ENCODE measurements around the gene NAA38. TPM values are rescaled to one million over a fixed set of nuclear protein-coding genes. Genes with fewer than 3 reads are reported as not detected.

The NAA38 gene
- total RNA-seq, 1 experiment from 2014 or later, result 103 TPM

GRCh38 chr17:7844292-7845154 lies 12.8 kb downstream of the NAA38 start:
- no peaks in the 10 kb centered on the region for H4K20me1 ChIP-seq (ENCODE audit: insufficient read depth)
- DNase-seq (ENCODE audit: low read depth, low spot score) (peak; percentile 90), ATAC-seq (peak; percentile 77)
- H3K9me2 ChIP-seq (ENCODE audit: insufficient read depth), result no peaks in the 10 kb centered on the region
- intact Hi-C loops (cut with micrococcal nuclease), result loop anchor here (5.0 kb wide), 1 partner anchor 102 kb away; no protein-coding TSS in a partner anchor
- no peaks in the 10 kb centered on the region for H3K27me3 ChIP-seq (ENCODE audit: insufficient read depth, low read length)
- H3K36me3 ChIP-seq (ENCODE audit: control insufficient read depth in 1 of 2, insufficient read depth in 2 of 2, low read length in 2 of 2), result peaks cover 4 to 23% of the 10 kb centered on the region in 2 experiments
- ChIA-PET RAD21 (ENCODE audit: low non-redundant PET in 1 of 2, low total read pairs in 2 of 2, uncharacterized antibody in 2 of 2, unreplicated experiment in 2 of 2) (interaction anchor here in 1 of 2 experiments (0.8 kb wide), 1 partner anchor 10 kb away, joined by 5 read pairs; the partner anchor contains the start of gene KDM6B), POLR2A (interaction anchor here (0.8 to 3.7 kb wide), 8 partner anchors 10 to 329 kb away, joined by 3 to 45 read pairs (median 4); partner anchors contain the start of genes CYB5D1, KDM6B, NAA38 and TP53), CTCF (interaction anchor here (0.7 to 2.5 kb wide), 7 partner anchors 9 to 157 kb away, joined by 3 to 8 read pairs (median 4); partner anchors contain the start of genes KDM6B, NAA38 and TP53)
- H3K9ac ChIP-seq (ENCODE audit: low read length), result peak overlapping the region; percentile 99
- no TSS peak for BruUV-seq (replicated peaks)
- H3K79me2 ChIP-seq (ENCODE audit: insufficient read depth, low read length), result peaks cover 64% of the 10 kb centered on the region
- TF ChIP-seq TCF7L2 (IDR thresholded peaks at IDR 0.05; ENCODE audit: borderline replicate concordance, extremely low read depth, insufficient read depth, insufficient read length), result peak; percentile 30
- TF ChIP-seq ELF1 (IDR thresholded peaks at IDR 0.05; ENCODE audit: borderline replicate concordance, low read depth), result no peak
- peak; percentile 57 for TF ChIP-seq POLR2AphosphoS5 (IDR thresholded peaks at IDR 0.05; ENCODE audit: low read depth, low read length)
- TF ChIP-seq POLR2A (IDR thresholded peaks at IDR 0.05; ENCODE audit: borderline replicate concordance, extremely low read depth, insufficient read depth, insufficient read length), result peak; percentile 51
- 0 out of 2 replicates have a peak, but pooled peaks have one; percentile 48 for TF ChIP-seq ZFX (IDR thresholded peaks at IDR 0.05)
- H3K9me3 ChIP-seq (ENCODE audit: control insufficient read depth in 1 of 2, insufficient read depth in 1 of 2, low read depth in 1 of 2, low read length in 2 of 2), result no peaks in the 10 kb centered on the region
- peaks cover 22 to 34% of the 10 kb centered on the region in 2 experiments for H3K4me1 ChIP-seq (ENCODE audit: control insufficient read depth in 1 of 2, insufficient read depth in 2 of 2, low read length in 2 of 2)
- H3K27ac ChIP-seq (ENCODE audit: low read depth, low read length), result peak overlapping the region; percentile 97
- H3K4me3 ChIP-seq (replicated peaks in 1 of 2; ENCODE audit: low read depth in 1 of 2, low read length in 2 of 2), result peak overlapping the region; percentile 92 to 94
- no peak overlapping the region for H2AFZ ChIP-seq (ENCODE audit: low read depth, low read length, poor library complexity, severe bottlenecking)
- peak overlapping the region; percentile 99 for H3K4me2 ChIP-seq (ENCODE audit: low read length)

Measured in HCT116 (cell line).